ENCODE results near the gene GNAQ.

GRCh38 chr9:78004478-78005229, 27.0 kb downstream of the GNAQ start:
- TF ChIP-seq, protein P1, sequence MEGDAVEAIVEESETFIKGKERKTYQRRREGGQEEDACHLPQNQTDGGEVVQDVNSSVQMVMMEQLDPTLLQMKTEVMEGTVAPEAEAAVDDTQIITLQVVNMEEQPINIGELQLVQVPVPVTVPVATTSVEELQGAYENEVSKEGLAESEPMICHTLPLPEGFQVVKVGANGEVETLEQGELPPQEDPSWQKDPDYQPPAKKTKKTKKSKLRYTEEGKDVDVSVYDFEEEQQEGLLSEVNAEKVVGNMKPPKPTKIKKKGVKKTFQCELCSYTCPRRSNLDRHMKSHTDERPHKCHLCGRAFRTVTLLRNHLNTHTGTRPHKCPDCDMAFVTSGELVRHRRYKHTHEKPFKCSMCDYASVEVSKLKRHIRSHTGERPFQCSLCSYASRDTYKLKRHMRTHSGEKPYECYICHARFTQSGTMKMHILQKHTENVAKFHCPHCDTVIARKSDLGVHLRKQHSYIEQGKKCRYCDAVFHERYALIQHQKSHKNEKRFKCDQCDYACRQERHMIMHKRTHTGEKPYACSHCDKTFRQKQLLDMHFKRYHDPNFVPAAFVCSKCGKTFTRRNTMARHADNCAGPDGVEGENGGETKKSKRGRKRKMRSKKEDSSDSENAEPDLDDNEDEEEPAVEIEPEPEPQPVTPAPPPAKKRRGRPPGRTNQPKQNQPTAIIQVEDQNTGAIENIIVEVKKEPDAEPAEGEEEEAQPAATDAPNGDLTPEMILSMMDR (IDR thresholded peaks at IDR 0.05), result no peak
- TF ChIP-seq EZH2 (IDR thresholded peaks at IDR 0.05; ENCODE audit: borderline replicate concordance, insufficient read depth, low read depth, low read length, poor library complexity, severe bottlenecking), result no peak

Data from B cell (primary cell).